Measurements from ENCODE around the gene LLGL2. TPM values are rescaled to one million over a fixed set of nuclear protein-coding genes. Genes with fewer than 3 reads are reported as not detected.

The LLGL2 gene
- polyA plus RNA-seq, 4 donors, result 40.3 to 106 (median 77.2) TPM

- DNase-seq (ENCODE audit: low read depth in 4 of 4, low spot score in 2 of 4), result no peak
Observed at GRCh38 chr17:75491680-75492079, 33.8 kb upstream of the LLGL2 start.

GRCh38 chr17:75492555-75493168 is 32.8 kb upstream of the LLGL2 start:
- no peak for DNase-seq (ENCODE audit: low read depth in 4 of 4, low spot score in 2 of 4)

- no peak for DNase-seq (ENCODE audit: low read depth in 4 of 4, low spot score in 2 of 4)
Observed at GRCh38 chr17:75493476-75494129, 31.9 kb upstream of the LLGL2 start.

GRCh38 chr17:75494326-75494877 is 31.1 kb upstream of the LLGL2 start:
- DNase-seq (ENCODE audit: low read depth in 4 of 4, low spot score in 2 of 4), result no peak

GRCh38 chr17:75496005-75496404 is 29.5 kb upstream of the LLGL2 start:
- DNase-seq (ENCODE audit: low read depth in 4 of 4, low spot score in 2 of 4), result no peak

- no peak for DNase-seq (ENCODE audit: low read depth in 4 of 4, low spot score in 2 of 4)
Observed at GRCh38 chr17:75498039-75498725, 27.3 kb upstream of the LLGL2 start.

- DNase-seq (ENCODE audit: low read depth in 4 of 4, low spot score in 2 of 4), result no peak
Observed at GRCh38 chr17:75498726-75499213, 26.7 kb upstream of the LLGL2 start.

- no peak for DNase-seq (ENCODE audit: low read depth in 4 of 4, low spot score in 2 of 4)
Observed at GRCh38 chr17:75499313-75500022, 26.0 kb upstream of the LLGL2 start.

- no peak for DNase-seq (ENCODE audit: low read depth in 4 of 4, low spot score in 2 of 4)
Observed at GRCh38 chr17:75500419-75501216, 24.9 kb upstream of the LLGL2 start.

- no peak for DNase-seq (ENCODE audit: low read depth in 4 of 4, low spot score in 2 of 4)
Observed at GRCh38 chr17:75501378-75502071, 24.0 kb upstream of the LLGL2 start.

- no peak for DNase-seq (ENCODE audit: low read depth in 4 of 4, low spot score in 2 of 4)
Observed at GRCh38 chr17:75502072-75502720, 23.3 kb upstream of the LLGL2 start.

- DNase-seq (ENCODE audit: low read depth in 4 of 4, low spot score in 2 of 4), result no peak
Observed at GRCh38 chr17:75502721-75503329, 22.7 kb upstream of the LLGL2 start.

- DNase-seq (ENCODE audit: low read depth in 4 of 4, low spot score in 2 of 4), result no peak
Observed at GRCh38 chr17:75503337-75503950, 22.1 kb upstream of the LLGL2 start.

GRCh38 chr17:75503976-75504346 is 21.5 kb upstream of the LLGL2 start:
- no peak for DNase-seq (ENCODE audit: low read depth in 4 of 4, low spot score in 2 of 4)

GRCh38 chr17:75504347-75505151 is 20.9 kb upstream of the LLGL2 start:
- no peak for DNase-seq (ENCODE audit: low read depth in 4 of 4, low spot score in 2 of 4)

GRCh38 chr17:75505152-75505409 is 20.4 kb upstream of the LLGL2 start:
- no peak for DNase-seq (ENCODE audit: low read depth in 4 of 4, low spot score in 2 of 4)

- no peak for DNase-seq (ENCODE audit: low read depth in 4 of 4, low spot score in 2 of 4)
Observed at GRCh38 chr17:75505640-75506039, 19.9 kb upstream of the LLGL2 start.

- no peak for DNase-seq (ENCODE audit: low read depth in 4 of 4, low spot score in 2 of 4)
Observed at GRCh38 chr17:75506134-75506533, 19.4 kb upstream of the LLGL2 start.
